Neutrophil (primary cell): ENCODE measurements around the gene FAS.

Experiments used
- H3K27ac ChIP-seq: fragments of 200-600 bp; sonication (generic); 2 replicates; pipeline ENCODE4 v1.5.1; 2016; ENCODE audit warnings: mild to moderate bottlenecking, moderate library complexity
- H3K27me3 ChIP-seq: fragments of 200-600 bp; sonication (generic); 2 replicates; pipeline ENCODE4 v1.6.0; 2016; ENCODE audit warnings: mild to moderate bottlenecking
- H3K36me3 ChIP-seq: fragments of 200-600 bp; sonication (generic); 2 replicates; pipeline ENCODE4 v1.5.1; 2017
- H3K4me1 ChIP-seq, 2 experiments: fragments of 200-600 bp in 1 of 2; sonication (generic) in 1 of 2; 1 replicate in 1 of 2; 2 replicates in 1 of 2; pipeline versions ENCODE4 v1.5.1 to v1.6.1; 2013 to 2016; ENCODE audit warnings: low read depth in 1 of 2, low read length in 1 of 2, mild to moderate bottlenecking in 1 of 2, moderate library complexity in 1 of 2; ENCODE audit not compliant: control insufficient read depth in 1 of 2, insufficient read depth in 1 of 2
- H3K4me3 ChIP-seq, 2 experiments: fragments of 200-600 bp in 1 of 2; sonication (generic) in 1 of 2; 1 replicate in 1 of 2; 2 replicates in 1 of 2; pipeline ENCODE4 v1.5.1; 2013 to 2016; ENCODE audit warnings: low read depth in 1 of 2, low read length in 1 of 2, mild to moderate bottlenecking in 1 of 2, moderate library complexity in 1 of 2
- H3K9me3 ChIP-seq: fragments of 200-600 bp; sonication (generic); 2 replicates; pipeline ENCODE4 v1.5.1; 2016
- TF ChIP-seq, protein P1 (sequence below): fragments of 200-600 bp; sonication (generic); IDR thresholded peaks from 2 replicates; pipeline ENCODE4 v1.5.1; 2016; ENCODE audit warnings: antibody characterized with exemption

FAS gene

DNA sequence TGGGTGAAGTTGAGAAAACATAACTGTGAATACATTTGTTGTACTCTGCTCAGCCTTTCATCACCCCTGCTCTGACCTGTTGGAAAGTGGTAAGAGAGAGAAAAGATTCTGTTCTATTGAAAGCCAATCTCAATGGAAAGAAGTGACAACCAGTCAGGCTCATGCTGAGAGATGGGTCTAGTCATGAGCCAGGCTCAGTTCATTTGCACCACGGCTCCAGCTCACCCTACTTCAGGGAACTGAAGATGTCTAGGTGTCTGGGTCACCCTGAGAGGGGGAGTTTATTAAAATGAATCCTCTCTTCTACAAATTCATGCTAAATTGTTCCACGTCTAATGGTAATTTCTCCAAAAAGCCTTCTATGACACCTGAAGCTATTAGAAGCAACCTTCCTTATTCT lies 12.1 kb upstream of the FAS start:
- H3K9me3 ChIP-seq, result no peaks in the 10 kb centered on the region
- no peaks in the 10 kb centered on the region for H3K36me3 ChIP-seq
- TF ChIP-seq, protein P1, sequence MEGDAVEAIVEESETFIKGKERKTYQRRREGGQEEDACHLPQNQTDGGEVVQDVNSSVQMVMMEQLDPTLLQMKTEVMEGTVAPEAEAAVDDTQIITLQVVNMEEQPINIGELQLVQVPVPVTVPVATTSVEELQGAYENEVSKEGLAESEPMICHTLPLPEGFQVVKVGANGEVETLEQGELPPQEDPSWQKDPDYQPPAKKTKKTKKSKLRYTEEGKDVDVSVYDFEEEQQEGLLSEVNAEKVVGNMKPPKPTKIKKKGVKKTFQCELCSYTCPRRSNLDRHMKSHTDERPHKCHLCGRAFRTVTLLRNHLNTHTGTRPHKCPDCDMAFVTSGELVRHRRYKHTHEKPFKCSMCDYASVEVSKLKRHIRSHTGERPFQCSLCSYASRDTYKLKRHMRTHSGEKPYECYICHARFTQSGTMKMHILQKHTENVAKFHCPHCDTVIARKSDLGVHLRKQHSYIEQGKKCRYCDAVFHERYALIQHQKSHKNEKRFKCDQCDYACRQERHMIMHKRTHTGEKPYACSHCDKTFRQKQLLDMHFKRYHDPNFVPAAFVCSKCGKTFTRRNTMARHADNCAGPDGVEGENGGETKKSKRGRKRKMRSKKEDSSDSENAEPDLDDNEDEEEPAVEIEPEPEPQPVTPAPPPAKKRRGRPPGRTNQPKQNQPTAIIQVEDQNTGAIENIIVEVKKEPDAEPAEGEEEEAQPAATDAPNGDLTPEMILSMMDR, result no peak
- H3K27ac ChIP-seq, result no peak overlapping the region
- no peaks in the 10 kb centered on the region for H3K27me3 ChIP-seq
- no peak overlapping the region for H3K4me3 ChIP-seq
- peaks cover 14 to 16% of the 10 kb centered on the region in 2 experiments for H3K4me1 ChIP-seq

DNA sequence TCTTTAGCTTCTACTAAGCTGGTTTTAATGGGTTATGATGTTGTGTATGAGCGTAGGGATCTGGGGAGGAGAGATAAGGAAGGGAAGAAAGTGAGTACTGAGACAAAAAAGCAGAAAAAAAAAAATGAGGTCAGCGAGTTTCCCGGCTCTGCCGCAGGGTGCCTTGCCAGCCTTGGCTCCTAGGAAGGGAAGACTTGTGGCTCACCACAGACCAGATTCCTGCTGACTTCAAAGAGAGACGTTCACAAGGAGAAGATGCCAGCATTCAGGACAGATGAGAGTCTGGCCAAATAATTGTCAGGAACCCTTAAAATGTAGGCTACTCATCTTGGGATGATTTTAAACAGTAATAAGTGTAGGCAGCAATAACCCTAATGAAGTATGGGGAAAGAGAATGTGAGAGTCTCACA lies 11.4 kb upstream of the FAS start:
- H3K27ac ChIP-seq, result no peak overlapping the region
- no peaks in the 10 kb centered on the region for H3K36me3 ChIP-seq
- TF ChIP-seq, protein P1, result no peak
- no peaks in the 10 kb centered on the region for H3K27me3 ChIP-seq
- H3K4me1 ChIP-seq, result peaks cover 19 to 20% of the 10 kb centered on the region in 2 experiments
- H3K4me3 ChIP-seq, result no peak overlapping the region
- no peaks in the 10 kb centered on the region for H3K9me3 ChIP-seq

DNA sequence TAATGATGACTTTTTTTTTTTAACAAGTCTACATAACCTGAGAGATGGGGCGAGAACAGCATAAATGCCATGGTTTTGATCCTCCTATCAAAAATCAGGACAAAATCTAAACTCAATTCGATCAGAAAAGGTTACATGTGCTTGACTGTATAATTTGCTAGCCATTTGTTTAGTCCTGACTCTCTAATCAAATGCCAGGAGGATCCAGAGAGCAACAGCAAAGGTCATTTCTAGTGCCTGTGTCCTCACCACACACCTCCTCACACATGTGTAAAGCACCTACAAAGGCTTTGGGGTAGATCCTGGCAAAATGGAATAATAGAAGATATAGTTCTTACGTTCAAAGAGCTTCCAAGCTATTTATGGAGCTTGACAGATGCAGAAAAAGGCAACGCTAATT lies 11.0 kb upstream of the FAS start:
- no peak overlapping the region for H3K27ac ChIP-seq
- H3K4me3 ChIP-seq, result no peak overlapping the region
- no peaks in the 10 kb centered on the region for H3K36me3 ChIP-seq
- TF ChIP-seq, protein P1, result no peak
- H3K9me3 ChIP-seq, result no peaks in the 10 kb centered on the region
- H3K27me3 ChIP-seq, result no peaks in the 10 kb centered on the region
- peaks cover 21 to 22% of the 10 kb centered on the region in 2 experiments for H3K4me1 ChIP-seq

DNA sequence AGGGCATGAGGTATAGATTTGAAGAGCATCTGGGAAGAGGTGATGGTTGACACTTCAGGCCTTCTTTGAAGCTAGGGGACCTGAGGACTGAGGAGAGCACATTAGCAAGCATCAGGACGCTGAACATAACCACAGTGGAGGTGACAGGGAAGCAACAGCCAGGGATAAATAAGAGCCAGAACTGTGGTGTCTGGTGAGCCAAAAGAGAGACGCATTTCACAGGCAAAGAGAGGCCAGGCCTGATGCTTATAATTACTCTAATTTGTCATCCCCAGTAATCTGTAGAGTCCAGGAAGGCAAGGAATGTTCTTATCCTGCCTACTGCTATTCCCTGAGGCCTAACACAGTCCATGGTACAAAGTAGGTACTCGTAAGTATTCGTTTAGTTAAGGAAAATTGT lies 10.4 kb upstream of the FAS start:
- H3K4me3 ChIP-seq, result no peak overlapping the region
- TF ChIP-seq, protein P1, result no peak
- H3K27me3 ChIP-seq, result no peaks in the 10 kb centered on the region
- H3K4me1 ChIP-seq, result peaks cover 23 to 24% of the 10 kb centered on the region in 2 experiments
- no peaks in the 10 kb centered on the region for H3K9me3 ChIP-seq
- H3K36me3 ChIP-seq, result no peaks in the 10 kb centered on the region
- no peak overlapping the region for H3K27ac ChIP-seq

DNA sequence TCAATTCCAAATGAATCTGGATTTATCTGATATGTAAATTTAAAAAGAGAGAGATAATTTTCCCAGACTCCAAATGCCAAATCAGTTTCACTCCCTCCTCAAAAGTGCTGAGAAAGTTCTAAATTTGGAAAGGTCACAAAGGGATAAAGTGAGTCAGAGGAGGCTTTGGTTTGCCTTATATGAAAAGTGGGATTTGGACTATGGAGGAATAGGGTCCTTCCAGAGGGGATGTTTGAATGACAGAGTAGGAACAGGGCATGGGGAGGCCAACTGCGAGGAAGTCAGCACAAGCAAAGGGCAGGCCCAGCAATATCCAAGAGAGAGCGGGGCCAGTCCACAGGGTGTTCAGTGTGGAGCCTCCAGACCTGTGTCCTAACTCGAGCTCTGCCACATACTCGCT lies 9.8 kb upstream of the FAS start:
- H3K27me3 ChIP-seq, result no peaks in the 10 kb centered on the region
- TF ChIP-seq, protein P1, result no peak
- H3K27ac ChIP-seq, result no peak overlapping the region
- peaks cover 20 to 22% of the 10 kb centered on the region in 2 experiments for H3K4me1 ChIP-seq
- H3K36me3 ChIP-seq, result no peaks in the 10 kb centered on the region
- H3K9me3 ChIP-seq, result no peaks in the 10 kb centered on the region
- H3K4me3 ChIP-seq, result no peak overlapping the region

DNA sequence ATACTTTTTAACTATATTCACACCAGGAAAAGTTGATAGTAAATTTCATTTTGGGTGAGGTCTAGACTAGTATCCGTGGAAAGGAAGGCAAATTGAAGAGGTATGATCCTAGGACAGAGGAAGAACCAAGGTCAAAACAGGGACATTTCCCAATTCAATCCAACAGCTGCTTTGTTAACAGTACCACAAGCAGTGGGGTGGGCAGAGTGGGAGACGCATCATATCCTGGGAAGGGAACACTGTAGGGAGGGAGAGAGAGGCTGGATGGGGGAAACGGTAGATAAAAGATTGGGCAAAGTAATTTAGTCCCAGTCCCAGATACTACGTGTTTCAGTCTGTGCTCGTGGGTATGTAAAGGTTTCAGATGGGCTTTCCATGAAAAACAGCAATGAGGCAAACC lies 9.2 kb upstream of the FAS start:
- Histone ChIP-seq H3K4me3 (no peak overlapping the region), H3K27me3 (no peaks in the 10 kb centered on the region), H3K9me3 (peaks cover under 1% of the 10 kb centered on the region), H3K4me1 (peaks cover 19 to 21% of the 10 kb centered on the region in 2 experiments), H3K36me3 (no peaks in the 10 kb centered on the region), H3K27ac (no peak overlapping the region)
- TF ChIP-seq, protein P1, result no peak
